Upper lobe of right lung (tissue), 1 donor: ENCODE measurements around the gene NDUFS6. TPM values are rescaled to one million over a fixed set of nuclear protein-coding genes. Genes with fewer than 3 reads are reported as not detected.
A peak's percentile ranks its signal among the peaks of the same experiment; 100 is the strongest.

Experiments used
- ATAC-seq: fragments of 200-7000 bp; cut with Tn5 transposase; one replicate; pipeline ENCODE4 v1.9.1; 2020; ENCODE audit warnings: mild to moderate bottlenecking, moderate library complexity
- DNase-seq: peaks from one replicate; pipeline ENCODE4 v3.0.0-alpha.2; 2020
- H3K27ac ChIP-seq: fragments of 200-600 bp; one replicate; pipeline ENCODE4 v1.8.0; 2022
- H3K27me3 ChIP-seq: fragments of 200-600 bp; one replicate; pipeline ENCODE4 v1.8.0; 2022; ENCODE audit warnings: mild to moderate bottlenecking
- H3K36me3 ChIP-seq: fragments of 200-600 bp; one replicate; pipeline ENCODE4 v1.8.0; 2022
- H3K4me1 ChIP-seq: fragments of 200-600 bp; one replicate; pipeline ENCODE4 v1.8.0; 2022
- H3K4me3 ChIP-seq: fragments of 200-600 bp; one replicate; pipeline ENCODE4 v1.8.0; 2022; ENCODE audit warnings: mild to moderate bottlenecking
- H3K9me3 ChIP-seq: fragments of 200-600 bp; one replicate; pipeline ENCODE4 v1.8.0; 2022
- CTCF ChIP-seq: fragments of 200-600 bp; IDR thresholded peaks from one replicate; pipeline ENCODE4 v1.8.0; 2022; ENCODE audit warnings: antibody characterized with exemption
- intact Hi-C: fragments of 100-400 bp; cut with DNase I; formaldehyde crosslinking; loops from one replicate; pipeline ENCODE4 v1.11.0; 2022
- total RNA-seq: library from RNA; stranded (reverse); fragmentation: NEBNext Ultra II Directional; extraction: Animal tissue kit (Norgen Biotek cat#: 25700); gene quantifications from one replicate; pipeline ENCODE4 v1.2.1, GENCODE V29; 2021
- donor health status: DM: no; HTN: yes; CAD: no; lungs with severe emphysema.

Gene NDUFS6
- total RNA-seq, 1 donor from 2014 or later: 23.5 TPM

- no peaks in the 10 kb centered on the region for H3K9me3 ChIP-seq
- TF ChIP-seq CTCF: no peak
- no peaks in the 10 kb centered on the region for H3K4me1 ChIP-seq
- no peak overlapping the region for H3K27ac ChIP-seq
- H3K27me3 ChIP-seq: peaks cover 42% of the 10 kb centered on the region
- H3K4me3 ChIP-seq: no peak overlapping the region
- ATAC-seq (no peak), DNase-seq (peak; percentile 43)
- intact Hi-C loops: no loop called here
- H3K36me3 ChIP-seq: no peaks in the 10 kb centered on the region
Observed at GRCh38 chr5:1834721-1835429, 33.7 kb downstream of the NDUFS6 start.

GRCh38 chr5:1835431-1835830, 34.2 kb downstream of the NDUFS6 start:
- Histone ChIP-seq H3K4me1 (no peaks in the 10 kb centered on the region), H3K9me3 (no peaks in the 10 kb centered on the region), H3K27ac (no peak overlapping the region), H3K36me3 (no peaks in the 10 kb centered on the region), H3K4me3 (no peak overlapping the region), H3K27me3 (peaks cover 48% of the 10 kb centered on the region)
- DNase-seq (peak; percentile 23), ATAC-seq (no peak)
- TF ChIP-seq CTCF: no peak
- intact Hi-C loops: no loop called here

GRCh38 chr5:1836176-1836890, 35.1 kb downstream of the NDUFS6 start:
- H3K27me3 ChIP-seq: peaks cover 57% of the 10 kb centered on the region
- peak; percentile 45 for DNase-seq

GRCh38 chr5:1836891-1837880, 36.0 kb downstream of the NDUFS6 start:
- TF ChIP-seq CTCF: no peak
- Histone ChIP-seq H3K9me3 (no peaks in the 10 kb centered on the region), H3K27ac (no peak overlapping the region), H3K36me3 (no peaks in the 10 kb centered on the region), H3K27me3 (peaks cover 58% of the 10 kb centered on the region), H3K4me1 (no peaks in the 10 kb centered on the region), H3K4me3 (no peak overlapping the region)
- DNase-seq (peak; percentile 45), ATAC-seq (no peak)
- intact Hi-C loops: no loop called here

More at GRCh38 chr5:1836176-1836890, 35.1 kb downstream of the NDUFS6 start:
- Histone ChIP-seq H3K4me3 (no peak overlapping the region), H3K27ac (no peak overlapping the region), H3K4me1 (no peaks in the 10 kb centered on the region), H3K36me3 (no peaks in the 10 kb centered on the region), H3K9me3 (no peaks in the 10 kb centered on the region)
- TF ChIP-seq CTCF: no peak
- intact Hi-C loops: no loop called here
- no peak for ATAC-seq

GRCh38 chr5:1838013-1838412, 36.8 kb downstream of the NDUFS6 start:
- Histone ChIP-seq H3K36me3 (no peaks in the 10 kb centered on the region), H3K4me3 (no peak overlapping the region), H3K9me3 (no peaks in the 10 kb centered on the region), H3K27ac (no peak overlapping the region), H3K4me1 (no peaks in the 10 kb centered on the region), H3K27me3 (peaks cover 58% of the 10 kb centered on the region)
- DNase-seq: peak; percentile 51
- no peak for TF ChIP-seq CTCF
- no peak for ATAC-seq
- intact Hi-C loops: no loop called here
